ENCODE results near the gene MAFF.
"Not testable (repeated sequence)": the region's sequence is repeated elsewhere in the genome, so short reads cannot be mapped to it uniquely, and the experiment has no call there.

The MAFF gene

DNA sequence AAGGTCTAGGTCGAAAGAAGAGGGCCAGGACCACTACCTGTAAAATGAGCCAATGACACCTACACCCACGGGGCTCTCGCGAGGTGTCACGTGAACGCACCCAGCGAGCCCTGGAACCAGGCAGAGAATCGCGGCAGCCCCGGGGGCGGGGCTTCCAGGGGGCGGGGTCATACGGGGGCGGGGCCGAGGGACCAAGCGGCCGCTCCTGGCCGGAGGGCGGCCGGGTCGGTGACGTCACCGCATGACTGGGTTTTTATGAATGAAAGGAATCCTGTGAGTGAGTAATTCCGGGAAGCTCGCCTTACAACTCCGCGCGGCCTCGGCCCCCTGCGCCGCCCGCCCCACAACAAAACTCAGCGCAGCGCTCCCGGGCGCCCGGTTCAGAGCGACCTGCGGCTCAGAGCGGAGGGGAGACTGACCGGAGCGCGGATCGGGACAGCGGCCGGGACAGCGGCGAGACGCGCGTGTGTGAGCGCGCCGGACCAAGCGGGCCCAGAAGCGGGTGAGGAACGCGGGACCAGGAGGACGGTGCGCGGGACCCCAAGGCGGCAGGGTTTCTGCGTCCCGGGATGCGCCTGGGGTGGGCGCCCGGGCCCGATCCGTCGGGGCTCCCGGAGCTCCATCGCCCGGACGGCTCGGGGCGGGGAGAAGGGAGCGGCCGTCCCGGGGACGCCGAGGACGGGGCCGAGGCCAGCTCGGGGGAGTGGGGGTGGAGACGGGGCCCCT lies at the start of gene MAFF:
Gene MAFF (plus strand): TSS at position 284 of the 726 bp plus-strand sequence. CDS start 11,860 bp downstream, outside the sequence.
- DNase-seq (peak; percentile 82), ATAC-seq (replicated peaks) (peak; percentile 58 to 65)
- H3K9me3 Mint-ChIP-seq, result no peaks in the 10 kb centered on the region
- peaks cover 0 to 3% of the 10 kb centered on the region in 2 donors for H3K36me3 Mint-ChIP-seq
- H3K4me1 Mint-ChIP-seq, result peaks cover 38 to 48% of the 10 kb centered on the region in 2 donors
- peak within 1 kb of the TSS; percentile 84 to 89 for H3K4me3 Mint-ChIP-seq
- no peaks in the 10 kb centered on the region for H3K27me3 Mint-ChIP-seq
- H3K27ac Mint-ChIP-seq, result peak within 1 kb of the TSS; percentile 91

DNA sequence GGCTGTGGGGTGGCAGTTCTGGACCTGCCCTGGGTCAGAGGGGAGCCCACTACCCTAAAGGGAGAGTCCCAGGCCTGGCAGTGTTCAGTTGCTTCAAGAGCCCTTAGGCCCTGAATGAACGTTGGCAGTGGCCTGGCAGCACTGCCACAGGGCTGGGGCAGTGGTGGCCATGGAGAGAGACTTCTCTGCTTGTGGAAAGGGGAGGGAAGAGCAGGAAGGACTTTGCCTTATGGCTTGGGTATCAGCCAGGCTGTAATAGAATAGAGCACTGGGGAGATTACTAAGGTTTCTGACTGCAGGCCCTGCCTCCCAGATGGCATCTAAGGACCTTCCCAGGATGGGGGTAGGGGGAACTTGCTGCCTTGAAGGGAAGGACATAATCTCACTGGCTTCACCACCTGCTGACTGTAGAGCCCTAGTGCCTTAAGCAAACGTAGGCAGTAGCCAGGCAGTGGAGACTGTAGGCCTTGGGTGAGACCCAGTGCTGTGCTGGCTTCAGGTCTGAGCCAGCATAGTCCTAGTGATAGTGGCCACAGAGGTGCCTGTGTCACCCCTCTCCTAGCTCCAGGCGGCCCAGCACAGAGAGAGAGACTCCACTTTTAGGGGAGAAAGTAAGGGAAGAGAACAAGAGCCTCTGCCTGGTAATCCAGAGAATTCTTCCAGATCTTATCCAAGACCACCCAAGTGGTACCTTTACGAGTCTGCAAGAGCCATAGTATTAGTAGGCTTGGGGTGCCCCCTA lies 47.8 kb upstream of the MAFF start:
- no peak for ATAC-seq (replicated peaks)
- Mint-ChIP-seq H3K27ac (no peak overlapping the region), H3K36me3 (peaks cover 13 to 16% of the 10 kb centered on the region in 2 donors), H3K4me3 (no peak overlapping the region), H3K9me3 (no peaks in the 10 kb centered on the region), H3K4me1 (peaks cover 12 to 43% of the 10 kb centered on the region in 2 donors), H3K27me3 (no peaks in the 10 kb centered on the region)
- DNase-seq, result no peak

DNA sequence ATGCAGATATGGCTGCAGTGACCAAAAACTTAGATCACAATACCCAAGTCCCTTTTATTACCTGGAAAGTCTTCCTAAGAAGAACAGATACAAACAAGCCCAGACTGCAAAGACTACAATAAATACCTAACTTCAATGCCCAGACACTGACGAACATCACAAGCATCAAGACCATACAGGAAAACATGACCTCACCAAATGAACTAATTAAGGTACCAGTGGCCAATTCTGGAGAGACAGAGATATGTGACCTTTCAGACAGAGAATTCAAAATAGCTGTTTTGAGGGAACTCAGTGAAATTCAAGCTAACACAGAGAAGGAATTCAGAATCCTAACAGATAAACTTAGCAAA lies 47.3 kb upstream of the MAFF start:
- not testable (repeated sequence) for H3K27me3 Mint-ChIP-seq; H3K4me3 Mint-ChIP-seq; H3K27ac Mint-ChIP-seq; H3K9me3 Mint-ChIP-seq; ATAC-seq (replicated peaks); DNase-seq
- Mint-ChIP-seq H3K4me1 (peaks cover 14 to 43% of the 10 kb centered on the region in 2 donors), H3K36me3 (peaks cover 10 to 17% of the 10 kb centered on the region in 2 donors)

DNA sequence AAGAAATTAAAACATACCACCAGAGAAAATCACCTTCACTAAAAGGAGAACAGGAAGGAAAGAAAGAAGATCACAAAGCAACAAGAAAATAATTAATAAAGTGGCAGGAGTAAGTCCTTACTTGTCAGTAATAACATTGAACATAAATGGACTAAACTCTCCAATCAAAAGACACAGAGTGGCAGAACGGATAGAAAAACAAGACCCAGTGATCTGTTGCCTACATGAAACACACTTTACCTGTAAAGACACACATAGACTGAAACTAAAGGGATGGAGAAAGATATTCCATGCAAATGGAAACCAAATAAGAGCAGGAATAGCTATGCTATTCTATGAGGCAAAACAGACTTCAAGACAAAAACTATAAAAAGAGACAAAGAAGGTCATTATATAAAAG lies 46.1 kb upstream of the MAFF start:
- DNase-seq, result no peak
- Mint-ChIP-seq H3K27me3 (no peaks in the 10 kb centered on the region), H3K36me3 (peaks cover 10 to 18% of the 10 kb centered on the region in 2 donors), H3K27ac (no peak overlapping the region), H3K4me1 (peaks cover 9 to 36% of the 10 kb centered on the region in 2 donors), H3K4me3 (no peak overlapping the region), H3K9me3 (no peaks in the 10 kb centered on the region)
- no peak for ATAC-seq (replicated peaks)

GRCh38 chr22:38162881-38163843 lies 38.6 kb upstream of the MAFF start:
- ATAC-seq (replicated peaks) (peak; percentile 67 to 76), DNase-seq (peak; percentile 63)
- peak overlapping the region; percentile 71 to 77 for H3K4me3 Mint-ChIP-seq
- peaks cover 1 to 4% of the 10 kb centered on the region in 2 donors for H3K9me3 Mint-ChIP-seq
- H3K36me3 Mint-ChIP-seq, result peaks cover 23 to 39% of the 10 kb centered on the region in 2 donors
- H3K27ac Mint-ChIP-seq, result peak overlapping the region; percentile 99
- no peaks in the 10 kb centered on the region for H3K27me3 Mint-ChIP-seq
- peaks cover 36 to 43% of the 10 kb centered on the region in 2 donors for H3K4me1 Mint-ChIP-seq

DNA sequence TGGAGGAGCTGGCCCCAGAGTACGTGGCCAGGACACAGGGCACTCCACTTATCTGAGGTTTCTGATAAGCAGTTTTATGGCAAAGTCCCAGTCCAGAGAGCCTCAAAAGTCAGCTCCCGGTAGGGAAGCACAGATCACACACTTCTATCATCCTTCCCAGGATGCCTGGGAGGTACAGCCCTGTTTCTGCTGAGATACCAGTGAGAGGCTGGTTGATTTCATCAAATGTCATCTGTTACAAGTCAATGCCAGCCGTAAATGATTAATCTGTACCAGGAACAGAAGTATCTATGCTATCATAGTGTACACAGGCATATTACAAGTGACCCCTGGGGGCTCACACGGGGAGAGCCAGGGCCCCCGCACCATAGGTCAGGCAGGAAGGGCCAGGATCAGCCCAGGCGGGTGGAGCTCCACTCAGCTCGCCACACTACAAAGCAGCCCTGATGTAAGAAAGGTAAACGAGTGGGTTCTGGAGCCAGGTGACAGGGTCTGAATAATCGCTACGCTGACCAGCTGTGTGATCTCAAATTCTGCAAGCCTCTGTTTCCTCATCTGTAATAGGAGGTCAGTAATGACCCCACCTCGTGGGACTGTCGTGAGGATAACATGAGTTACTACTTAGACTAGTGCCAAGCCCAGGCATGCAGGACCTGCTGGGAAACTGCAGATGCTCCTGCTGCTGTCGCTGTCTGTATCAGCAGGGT lies 37.8 kb upstream of the MAFF start:
- H3K4me3 Mint-ChIP-seq, result peak overlapping the region in 1 of 2 donors; percentile 5
- H3K4me1 Mint-ChIP-seq, result peaks cover 36 to 43% of the 10 kb centered on the region in 2 donors
- peaks cover 28 to 44% of the 10 kb centered on the region in 2 donors for H3K36me3 Mint-ChIP-seq
- DNase-seq (no peak), ATAC-seq (replicated peaks) (no peak)
- peak overlapping the region; percentile 52 for H3K27ac Mint-ChIP-seq
- H3K9me3 Mint-ChIP-seq, result peaks cover 1 to 4% of the 10 kb centered on the region in 2 donors
- no peaks in the 10 kb centered on the region for H3K27me3 Mint-ChIP-seq

GRCh38 chr22:38164551-38164918 lies 37.3 kb upstream of the MAFF start:
- peaks cover 1 to 4% of the 10 kb centered on the region in 2 donors for H3K9me3 Mint-ChIP-seq
- H3K36me3 Mint-ChIP-seq, result peaks cover 29 to 42% of the 10 kb centered on the region in 2 donors
- ATAC-seq (replicated peaks) (no peak), DNase-seq (no peak)
- no peaks in the 10 kb centered on the region for H3K27me3 Mint-ChIP-seq
- H3K27ac Mint-ChIP-seq, result peak overlapping the region; percentile 20
- H3K4me1 Mint-ChIP-seq, result peaks cover 34 to 43% of the 10 kb centered on the region in 2 donors
- no peak overlapping the region for H3K4me3 Mint-ChIP-seq

DNA sequence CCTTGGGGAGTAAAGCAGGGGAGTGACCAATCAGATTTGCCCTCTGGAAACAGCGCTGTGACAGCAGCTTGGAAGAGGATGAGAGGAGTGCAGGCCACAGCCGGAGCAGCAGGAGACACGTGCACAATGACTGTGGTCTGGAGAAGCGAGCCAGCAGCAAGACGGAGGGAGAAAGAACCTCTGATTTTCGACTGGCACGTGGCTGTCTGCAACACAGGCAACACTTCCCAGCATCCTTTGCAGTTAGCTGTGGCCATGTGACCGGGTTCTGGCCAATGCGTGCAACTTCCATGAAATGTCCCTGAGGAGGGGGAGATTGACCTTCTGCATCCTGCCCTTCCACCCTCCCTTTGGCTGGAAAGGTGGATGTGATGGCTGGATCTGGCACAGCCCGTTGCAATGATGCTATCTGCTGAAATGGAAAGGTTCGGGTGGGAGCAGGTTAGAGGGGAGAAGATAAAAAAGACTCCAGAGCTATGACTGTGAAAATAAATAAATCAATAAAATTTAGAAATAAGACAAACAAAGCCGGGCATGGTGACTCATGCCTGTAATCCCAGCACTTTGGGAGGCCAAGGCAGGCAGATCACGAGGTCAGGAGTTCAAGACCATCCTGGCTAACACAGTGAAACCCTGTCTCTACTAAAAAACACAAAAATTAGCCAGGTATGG lies 35.7 kb upstream of the MAFF start:
- Mint-ChIP-seq H3K27ac (no peak overlapping the region), H3K27me3 (no peaks in the 10 kb centered on the region), H3K4me1 (peaks cover 34 to 42% of the 10 kb centered on the region in 2 donors), H3K4me3 (no peak overlapping the region), H3K9me3 (peaks cover 1 to 4% of the 10 kb centered on the region in 2 donors), H3K36me3 (peaks cover 33 to 45% of the 10 kb centered on the region in 2 donors)
- DNase-seq, result no peak
- no peak for ATAC-seq (replicated peaks)

DNA sequence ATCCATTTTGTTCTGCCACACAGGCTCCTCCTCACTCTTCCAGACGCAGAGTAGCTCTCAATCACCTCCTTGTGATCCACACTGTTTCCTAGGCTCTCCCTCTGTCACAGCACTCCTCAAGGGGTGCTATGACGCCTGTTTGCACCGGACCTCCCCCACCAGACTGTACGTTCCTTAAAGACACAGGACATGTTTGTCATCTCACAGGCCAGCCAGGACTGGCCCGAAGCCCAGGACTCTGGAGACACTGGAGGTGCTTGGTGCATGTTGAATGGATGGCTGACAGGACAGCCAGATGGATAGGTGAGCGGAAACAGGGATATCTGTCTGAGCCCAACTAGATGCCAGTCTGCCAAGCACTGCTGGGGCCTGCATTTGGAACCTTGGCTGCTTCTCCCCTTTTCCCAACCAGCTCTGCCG lies 33.8 kb upstream of the MAFF start:
- DNase-seq, result no peak
- no peak overlapping the region for H3K4me3 Mint-ChIP-seq
- no peaks in the 10 kb centered on the region for H3K27me3 Mint-ChIP-seq
- H3K27ac Mint-ChIP-seq, result no peak overlapping the region
- no peak for ATAC-seq (replicated peaks)
- H3K9me3 Mint-ChIP-seq, result no peaks in the 10 kb centered on the region
- peaks cover 27 to 30% of the 10 kb centered on the region in 2 donors for H3K4me1 Mint-ChIP-seq
- peaks cover 28 to 44% of the 10 kb centered on the region in 2 donors for H3K36me3 Mint-ChIP-seq

GRCh38 chr22:38169116-38169515 lies 32.7 kb upstream of the MAFF start:
- ATAC-seq (replicated peaks) (no peak), DNase-seq (no peak)
- H3K27ac Mint-ChIP-seq, result no peak overlapping the region
- H3K9me3 Mint-ChIP-seq, result no peaks in the 10 kb centered on the region
- H3K4me3 Mint-ChIP-seq, result no peak overlapping the region
- H3K27me3 Mint-ChIP-seq, result no peaks in the 10 kb centered on the region
- H3K36me3 Mint-ChIP-seq, result peaks cover 28 to 41% of the 10 kb centered on the region in 2 donors
- H3K4me1 Mint-ChIP-seq, result peaks cover 21 to 23% of the 10 kb centered on the region in 2 donors

GRCh38 chr22:38170469-38170868 lies 31.3 kb upstream of the MAFF start:
- Mint-ChIP-seq H3K27me3 (no peaks in the 10 kb centered on the region), H3K36me3 (peaks cover 24 to 29% of the 10 kb centered on the region in 2 donors), H3K4me3 (no peak overlapping the region), H3K9me3 (no peaks in the 10 kb centered on the region), H3K4me1 (peaks cover 15 to 16% of the 10 kb centered on the region in 2 donors), H3K27ac (no peak overlapping the region)
- ATAC-seq (replicated peaks) (no peak), DNase-seq (no peak)

DNA sequence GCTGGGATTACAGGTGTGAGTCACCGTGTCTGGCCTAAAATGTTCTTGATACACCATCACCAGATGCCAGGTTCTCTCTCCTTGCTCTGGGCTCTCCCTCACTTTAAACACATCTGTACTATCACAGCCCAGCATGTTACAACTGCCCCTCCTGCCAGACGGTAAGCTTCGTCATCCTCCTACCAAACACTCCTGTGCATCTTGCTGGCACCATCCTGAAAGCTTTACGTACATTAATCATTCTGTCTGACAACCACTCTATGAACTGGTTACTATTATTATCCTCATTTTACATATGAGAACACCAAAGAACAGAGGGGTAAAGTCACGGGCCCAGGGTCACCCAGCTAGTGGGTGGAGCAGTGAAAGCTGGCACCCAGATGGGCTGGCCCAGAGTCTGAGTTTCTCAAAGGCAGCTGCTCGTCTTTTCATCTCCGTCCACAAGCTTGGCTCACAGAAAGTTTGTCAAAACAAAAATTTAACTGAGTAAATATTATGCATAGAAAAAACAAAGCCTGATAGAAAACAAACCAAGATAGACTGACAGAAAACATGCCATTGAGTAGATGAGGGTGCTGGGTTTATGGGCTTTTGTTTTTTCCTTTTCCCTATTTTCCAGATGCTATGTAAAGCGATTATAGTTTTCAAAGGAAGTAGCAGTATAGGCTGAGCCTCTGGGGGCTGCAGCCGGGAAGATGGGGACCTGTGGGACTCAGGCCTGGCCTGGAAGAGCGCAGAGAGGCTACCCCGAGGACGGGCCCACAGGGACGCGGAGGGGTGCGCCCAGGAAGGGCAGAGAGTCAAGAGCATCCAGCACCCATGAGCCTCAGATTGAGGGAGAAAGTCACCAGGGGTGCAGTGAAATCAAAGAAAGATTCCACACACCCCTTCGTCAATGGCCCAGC lies 29.6 kb upstream of the MAFF start:
- H3K27me3 Mint-ChIP-seq, result no peaks in the 10 kb centered on the region
- peaks cover 16 to 22% of the 10 kb centered on the region in 2 donors for H3K36me3 Mint-ChIP-seq
- ATAC-seq (replicated peaks) (no peak), DNase-seq (no peak)
- H3K4me1 Mint-ChIP-seq, result peaks cover 32% of the 10 kb centered on the region in 2 donors
- no peaks in the 10 kb centered on the region for H3K9me3 Mint-ChIP-seq
- H3K27ac Mint-ChIP-seq, result peak overlapping the region; percentile 88
- H3K4me3 Mint-ChIP-seq, result no peak overlapping the region
